Measurements from ENCODE around the gene MYADML2. TPM values are rescaled to one million over a fixed set of nuclear protein-coding genes. Genes with fewer than 3 reads are reported as not detected.

The MYADML2 gene
- total and polyA plus RNA-seq, 2 of the 8 experiments (the other 6 are each of a cell fraction or from before 2014, with no cell fraction given) = 0.26 to 0.47 TPM

- no peak for TF ChIP-seq EZH2 (IDR thresholded peaks at IDR 0.05; ENCODE audit: low read depth, low read length, severe bottlenecking)
- peak; percentile 79 to 87; a peak in 3 of 4 replicates for TF ChIP-seq SIN3A (conservative IDR thresholded peaks at IDR 0.05 in 1 of 2, IDR thresholded peaks at IDR 0.05 in 1 of 2; ENCODE audit: low read depth in 1 of 2, low read length in 2 of 2)
- peak; percentile 94 for TF ChIP-seq USF2 (IDR thresholded peaks at IDR 0.05; ENCODE audit: low read length)
- 0 out of 2 replicates have a peak, but pooled peaks have one; percentile 70 for TF ChIP-seq SP4 (IDR thresholded peaks at IDR 0.05; ENCODE audit: low read length)
- peak; percentile 12 for TF ChIP-seq NANOG (IDR thresholded peaks at IDR 0.05; ENCODE audit: insufficient read depth, low read depth, low read length, poor library complexity, severe bottlenecking)
- TF ChIP-seq TAF7 (optimal IDR thresholded peaks at IDR 0.05; ENCODE audit: borderline replicate concordance, low read depth, low read length) = peak; percentile 90
- TF ChIP-seq FOSL1 (IDR thresholded peaks at IDR 0.05; ENCODE audit: insufficient read depth, low read depth, low read length) = no peak
- no peak for TF ChIP-seq CHD1 (IDR thresholded peaks at IDR 0.05; ENCODE audit: low read depth, low read length)
- no peak for TF ChIP-seq TCF12 (IDR thresholded peaks at IDR 0.05; ENCODE audit: low read depth, low read length)
- no peak for TF ChIP-seq HDAC2 (IDR thresholded peaks at IDR 0.05; ENCODE audit: borderline replicate concordance in 1 of 2, low read depth in 2 of 2, low read length in 2 of 2)
- TF ChIP-seq, protein P1, sequence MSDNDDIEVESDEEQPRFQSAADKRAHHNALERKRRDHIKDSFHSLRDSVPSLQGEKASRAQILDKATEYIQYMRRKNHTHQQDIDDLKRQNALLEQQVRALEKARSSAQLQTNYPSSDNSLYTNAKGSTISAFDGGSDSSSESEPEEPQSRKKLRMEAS (IDR thresholded peaks at IDR 0.05) = peak; percentile 95
- TF ChIP-seq SP2 (IDR thresholded peaks at IDR 0.05; ENCODE audit: low read length) = no peak
- TF ChIP-seq JUN (IDR thresholded peaks at IDR 0.05; ENCODE audit: low read depth, low read length) = no peak
- TF ChIP-seq SAP30 (IDR thresholded peaks at IDR 0.05; ENCODE audit: insufficient read depth, insufficient replicate concordance, low read length) = no peak
- no peak for TF ChIP-seq RXRA (IDR thresholded peaks at IDR 0.05; ENCODE audit: insufficient read depth, low read depth, low read length)
- no peak for TF ChIP-seq BCL11A (IDR thresholded peaks at IDR 0.05; ENCODE audit: low read depth in 2 of 2, low read length in 2 of 2)
Observed at GRCh38 chr17:81977211-81977808, 30.3 kb upstream of the MYADML2 start, which contains the start of gene ASPSCR1 (continued).
